PC-9 (cell line): ENCODE results near the gene TTBK2. TPM values are rescaled to one million over a fixed set of nuclear protein-coding genes. Genes with fewer than 3 reads are reported as not detected.

Experiments
- BruUV-seq: library from RNA; stranded (reverse); fragments of 400-500 nt; replicated peaks from 2 replicates; lab custom pipeline; 2021; lab: Mats Ljungman, UMichigan
- CTCF ChIA-PET: fragments of 300-600 bp; sonication (Branson Sonifier 250); formaldehyde crosslinking; loops from one replicate; lab custom pipeline; 2022; ENCODE audit warnings: antibody characterized with exemption; lab: Charles Lee
- POLR2A ChIA-PET: fragments of 300-600 bp; sonication (Branson Sonifier 250); formaldehyde crosslinking; loops from one replicate; lab custom pipeline; 2022; ENCODE audit warnings: antibody characterized with exemption; ENCODE audit not compliant: unreplicated experiment; lab: Charles Lee
- DNase-seq, 2 experiments: peaks; one replicate each; pipeline versions ENCODE4 v3.0.0 to v3.0.0-alpha.2; 2015 to 2022; ENCODE audit warnings: mixed read lengths in 1 of 2
- H2AFZ ChIP-seq: fragments of 200-600 bp; sonication (generic); 2 replicates; pipeline ENCODE4 v1.8.1; 2017; ENCODE audit warnings: antibody characterized with exemption
- H3F3A ChIP-seq: fragments of 200-600 bp; sonication (generic); 2 replicates; pipeline ENCODE4 v1.8.1; 2017; ENCODE audit warnings: antibody characterized with exemption, mild to moderate bottlenecking, low read depth; ENCODE audit not compliant: insufficient read depth
- H3K27ac ChIP-seq: fragments of 200-600 bp; sonication (generic); 2 replicates; pipeline ENCODE4 v1.6.1; 2016; ENCODE audit warnings: mixed run types
- H3K27me3 ChIP-seq: fragments of 200-600 bp; sonication (generic); 2 replicates; pipeline ENCODE4 v1.6.1; 2016; ENCODE audit warnings: low read depth, mixed run types; ENCODE audit not compliant: insufficient read depth
- H3K36me3 ChIP-seq: fragments of 200-600 bp; sonication (generic); 2 replicates; pipeline ENCODE4 v1.6.1; 2016; ENCODE audit warnings: low read depth, mixed run types
- H3K4me1 ChIP-seq: fragments of 200-600 bp; sonication (generic); replicated peaks from 2 replicates; pipeline ENCODE4 v1.6.1; 2016; ENCODE audit warnings: mixed run types; ENCODE audit not compliant: insufficient read depth
- H3K4me2 ChIP-seq: fragments of 200-600 bp; sonication (generic); 2 replicates; pipeline ENCODE4 v1.6.1; 2017; ENCODE audit warnings: mixed run types
- H3K4me3 ChIP-seq: fragments of 200-600 bp; sonication (generic); 2 replicates; pipeline ENCODE4 v1.6.1; 2016; ENCODE audit warnings: mixed run types
- H3K79me2 ChIP-seq: fragments of 200-600 bp; sonication (generic); 2 replicates; pipeline ENCODE4 v1.6.1; 2017; ENCODE audit warnings: low read depth, mixed run types
- H3K9me2 ChIP-seq: fragments of 200-600 bp; sonication (generic); 2 replicates; pipeline ENCODE4 v1.8.1; 2017; ENCODE audit warnings: mild to moderate bottlenecking; ENCODE audit not compliant: insufficient read depth
- H3K9me3 ChIP-seq: fragments of 200-600 bp; sonication (generic); 2 replicates; pipeline ENCODE4 v1.8.1; 2016; ENCODE audit warnings: low read depth; ENCODE audit not compliant: insufficient read depth
- H4K20me1 ChIP-seq: fragments of 200-600 bp; sonication (generic); 2 replicates; pipeline ENCODE4 v1.8.1; 2017; ENCODE audit not compliant: insufficient read depth
- EZH2 ChIP-seq: fragments of 200-600 bp; sonication (generic); IDR thresholded peaks from 2 replicates; pipeline ENCODE4 v1.8.0; 2017; ENCODE audit warnings: antibody characterized with exemption, low read depth
- intact Hi-C: fragments of 100-400 bp; cut with micrococcal nuclease; formaldehyde crosslinking; loops from one replicate; pipeline ENCODE4 v1.10.0; 2022; ENCODE audit not compliant: unreplicated experiment
- total RNA-seq: library from RNA; stranded (reverse); gene quantifications from 2 replicates; pipeline ENCODE4 v1.2.3, GENCODE V29; 2021
- TF ChIP-seq, protein P1 (sequence below): fragments of 200-600 bp; sonication (generic); conservative IDR thresholded peaks from 2 replicates; pipeline ENCODE4 v1.6.1; 2017; ENCODE audit warnings: mixed run types, antibody characterized with exemption, mild to moderate bottlenecking, moderate library complexity

Gene TTBK2
- total RNA-seq, 1 experiment from 2014 or later = 22.6 TPM

DNA sequence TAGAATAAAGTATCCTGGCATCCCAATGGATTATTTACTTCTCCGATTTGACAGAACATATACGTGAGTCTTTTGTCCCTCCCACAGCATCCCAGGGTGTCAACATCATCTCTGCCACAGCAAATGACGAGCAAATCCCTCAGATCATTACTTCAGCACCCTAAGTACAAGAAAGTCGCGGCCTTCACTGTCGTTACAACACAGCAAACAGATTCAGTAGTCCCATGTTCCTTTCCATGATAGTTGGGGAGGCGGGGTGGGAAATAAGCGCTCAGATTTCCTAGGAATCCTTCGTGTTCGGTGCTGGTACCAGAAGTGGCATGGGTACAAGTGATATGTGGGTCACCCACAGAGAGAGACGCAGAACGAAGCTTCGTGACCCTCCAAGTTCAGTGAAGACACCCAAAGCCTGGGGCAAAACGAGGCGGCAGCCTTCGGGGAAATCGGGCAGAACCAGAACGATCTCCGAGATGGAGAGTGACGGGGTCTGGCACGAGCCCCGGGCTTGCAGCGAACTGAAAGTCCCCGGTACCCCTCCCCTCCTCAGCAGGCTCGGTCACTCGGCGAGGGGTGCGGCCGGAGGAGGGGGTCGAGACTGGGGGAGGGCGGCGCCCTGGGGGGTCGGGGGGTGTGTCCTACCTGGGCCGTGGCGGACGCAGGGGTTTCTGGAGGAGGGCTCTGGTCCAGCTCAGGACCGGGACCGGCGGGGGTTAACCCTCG is 619 bp downstream of the TTBK2 start:
- H3K4me3 ChIP-seq = peak overlapping the region; percentile 69
- H3K4me1 ChIP-seq = peaks cover 15% of the 10 kb centered on the region; the same call in 1 of the 2 replicates
- DNase-seq = peak in 1 of 2 experiments; percentile 21
- H3K27ac ChIP-seq = no peak overlapping the region
- TSS peak; percentile 72 for BruUV-seq
- CTCF ChIA-PET = no interaction called here
- no peaks in the 10 kb centered on the region for H3K9me2 ChIP-seq
- H3K79me2 ChIP-seq = peaks cover 14% of the 10 kb centered on the region; the same call in 1 of the 2 replicates
- no peaks in the 10 kb centered on the region for H3K36me3 ChIP-seq
- no peaks in the 10 kb centered on the region for H3K27me3 ChIP-seq
- H3K4me2 ChIP-seq = peak overlapping the region; percentile 79
- no peaks in the 10 kb centered on the region for H3K9me3 ChIP-seq
- H4K20me1 ChIP-seq = no peaks in the 10 kb centered on the region
- TF ChIP-seq, protein P1, sequence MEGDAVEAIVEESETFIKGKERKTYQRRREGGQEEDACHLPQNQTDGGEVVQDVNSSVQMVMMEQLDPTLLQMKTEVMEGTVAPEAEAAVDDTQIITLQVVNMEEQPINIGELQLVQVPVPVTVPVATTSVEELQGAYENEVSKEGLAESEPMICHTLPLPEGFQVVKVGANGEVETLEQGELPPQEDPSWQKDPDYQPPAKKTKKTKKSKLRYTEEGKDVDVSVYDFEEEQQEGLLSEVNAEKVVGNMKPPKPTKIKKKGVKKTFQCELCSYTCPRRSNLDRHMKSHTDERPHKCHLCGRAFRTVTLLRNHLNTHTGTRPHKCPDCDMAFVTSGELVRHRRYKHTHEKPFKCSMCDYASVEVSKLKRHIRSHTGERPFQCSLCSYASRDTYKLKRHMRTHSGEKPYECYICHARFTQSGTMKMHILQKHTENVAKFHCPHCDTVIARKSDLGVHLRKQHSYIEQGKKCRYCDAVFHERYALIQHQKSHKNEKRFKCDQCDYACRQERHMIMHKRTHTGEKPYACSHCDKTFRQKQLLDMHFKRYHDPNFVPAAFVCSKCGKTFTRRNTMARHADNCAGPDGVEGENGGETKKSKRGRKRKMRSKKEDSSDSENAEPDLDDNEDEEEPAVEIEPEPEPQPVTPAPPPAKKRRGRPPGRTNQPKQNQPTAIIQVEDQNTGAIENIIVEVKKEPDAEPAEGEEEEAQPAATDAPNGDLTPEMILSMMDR = no peak
- no peak for TF ChIP-seq EZH2
- H2AFZ ChIP-seq = peak overlapping the region; percentile 87
- intact Hi-C loops = loop anchor here (5.0 kb wide), 1 partner anchor 98 kb away; no protein-coding TSS in a partner anchor
- peaks cover 7% of the 10 kb centered on the region; the same call in 1 of the 2 replicates for H3F3A ChIP-seq
- POLR2A ChIA-PET = no interaction called here

DNA sequence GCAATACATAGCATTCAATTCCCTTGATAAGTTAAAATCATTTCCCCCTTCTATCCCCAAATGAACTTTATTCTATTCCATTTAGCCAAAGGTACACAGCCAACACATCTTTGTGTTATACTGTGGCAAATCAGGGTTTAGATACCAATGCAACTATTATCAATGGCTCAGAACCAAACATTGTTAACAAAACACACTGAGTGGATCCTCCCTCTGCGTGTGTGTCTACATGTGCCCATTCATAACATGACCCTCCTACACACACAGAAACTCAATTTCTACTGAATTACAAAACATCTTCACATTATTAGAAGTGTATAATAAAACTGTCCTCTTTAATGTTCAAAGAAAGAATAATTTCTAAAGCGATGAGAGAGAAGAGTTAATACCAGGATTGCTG is 1.3 kb downstream of the TTBK2 start:
- H4K20me1 ChIP-seq = no peaks in the 10 kb centered on the region
- no TSS peak for BruUV-seq
- intact Hi-C loops = loop anchor here (5.0 kb wide), 1 partner anchor 97 kb away; no protein-coding TSS in a partner anchor
- no peaks in the 10 kb centered on the region for H3K9me3 ChIP-seq
- peaks cover 14% of the 10 kb centered on the region; the same call in 1 of the 2 replicates for H3K79me2 ChIP-seq
- H3K4me3 ChIP-seq = peak overlapping the region; percentile 69
- no peak overlapping the region for H2AFZ ChIP-seq
- no peaks in the 10 kb centered on the region for H3K9me2 ChIP-seq
- no peaks in the 10 kb centered on the region for H3K27me3 ChIP-seq
- H3K36me3 ChIP-seq = no peaks in the 10 kb centered on the region
- no peak overlapping the region for H3K27ac ChIP-seq
- H3K4me1 ChIP-seq = peaks cover 15% of the 10 kb centered on the region; the same call in 1 of the 2 replicates
- ChIA-PET POLR2A (no interaction called here), CTCF (no interaction called here)
- DNase-seq = no peak
- H3K4me2 ChIP-seq = peak overlapping the region; percentile 79
- H3F3A ChIP-seq = peaks cover 7% of the 10 kb centered on the region; the same call in 1 of the 2 replicates
- TF ChIP-seq, protein P1 = no peak
- TF ChIP-seq EZH2 = no peak

DNA sequence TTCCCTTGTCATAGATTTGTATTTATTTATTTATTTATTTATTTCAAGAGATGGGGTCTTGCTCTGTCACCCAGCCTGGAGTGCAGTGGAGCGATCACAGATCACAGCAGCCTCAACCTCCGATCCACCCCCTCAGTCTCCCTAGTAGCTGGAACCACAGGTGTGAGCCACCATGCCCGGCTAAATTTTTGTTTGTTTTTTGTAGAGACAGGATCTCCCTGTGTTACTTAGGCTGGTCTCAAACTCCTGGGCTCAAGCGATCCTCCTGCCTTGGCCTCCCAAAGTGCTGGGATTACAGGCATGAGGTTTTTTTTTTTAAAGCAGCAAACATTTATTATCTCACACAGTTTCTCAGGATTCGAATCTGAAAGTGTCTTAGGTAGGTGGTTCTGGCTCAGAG is 2.5 kb downstream of the TTBK2 start:
- Histone ChIP-seq H3K4me1 (peaks cover 15% of the 10 kb centered on the region; the same call in 1 of the 2 replicates), H3K27ac (no peak overlapping the region), H4K20me1 (no peaks in the 10 kb centered on the region), H3K4me2 (0 out of 2 replicates have a peak overlapping the region, but pooled peaks have one; percentile 79), H2AFZ (no peak overlapping the region), H3K9me3 (no peaks in the 10 kb centered on the region), H3K79me2 (peaks cover 14% of the 10 kb centered on the region; the same call in 1 of the 2 replicates), H3K4me3 (no peak overlapping the region), H3K9me2 (no peaks in the 10 kb centered on the region), H3K36me3 (no peaks in the 10 kb centered on the region), H3K27me3 (no peaks in the 10 kb centered on the region), H3F3A (peaks cover 7% of the 10 kb centered on the region; the same call in 1 of the 2 replicates)
- BruUV-seq = TSS peak; percentile 12
- ChIA-PET CTCF (interaction anchor here (0.5 kb wide), 1 partner anchor 138 kb away, joined by 12 read pairs; no protein-coding TSS in a partner anchor), POLR2A (no interaction called here)
- intact Hi-C loops = loop anchor here (5.0 kb wide), 1 partner anchor 96 kb away; no protein-coding TSS in a partner anchor
- DNase-seq = no peak
- no peak for TF ChIP-seq EZH2
- TF ChIP-seq, protein P1 = no peak
